NCI-H446 (cell line): Measurements from ENCODE around the gene ARPC2.

ENCODE experiments used
- DNase-seq, 2 experiments: peaks; one replicate each; lab custom pipeline; 2025; lab: John Stamatoyannopoulos, UW

ARPC2 gene

GRCh38 chr2:218289639-218290315, 72.8 kb downstream of the ARPC2 start:
- DNase-seq: no peak

GRCh38 chr2:218290316-218291261, 73.6 kb downstream of the ARPC2 start:
- DNase-seq: no peak

- DNase-seq: no peak
Observed at GRCh38 chr2:218291318-218292047, 74.5 kb downstream of the ARPC2 start.

- no peak for DNase-seq
Observed at GRCh38 chr2:218292048-218293014, 75.3 kb downstream of the ARPC2 start, which contains the start of gene TMBIM1. Gene TMBIM1 (minus strand): TSS chr2:218292503. CDS start chr2:218282141, 10,362 bp downstream.

- no peak for DNase-seq
Observed at GRCh38 chr2:218293715-218294429, 76.9 kb downstream of the ARPC2 start.

- DNase-seq: no peak
Observed at GRCh38 chr2:218294430-218295022, 77.5 kb downstream of the ARPC2 start.

- DNase-seq: no peak
Observed at GRCh38 chr2:218295029-218295428, 78.0 kb downstream of the ARPC2 start.

- DNase-seq: no peak
Observed at GRCh38 chr2:218296200-218296599, 79.2 kb downstream of the ARPC2 start.

GRCh38 chr2:218296847-218297246, 79.9 kb downstream of the ARPC2 start:
- no peak for DNase-seq

- DNase-seq: no peak
Observed at GRCh38 chr2:218298314-218298875, 81.4 kb downstream of the ARPC2 start.

- DNase-seq: no peak
Observed at GRCh38 chr2:218300141-218300540, 83.2 kb downstream of the ARPC2 start.

- peak; percentile 33 to 82 for DNase-seq
Observed at GRCh38 chr2:218301176-218301819, 84.3 kb downstream of the ARPC2 start.
